ENCODE measurements around the gene CPZ. TPM values are rescaled to one million over a fixed set of nuclear protein-coding genes. Genes with fewer than 3 reads are reported as not detected.

CPZ gene
- total RNA-seq, 1 experiment from 2014 or later: 26.9 TPM

DNA sequence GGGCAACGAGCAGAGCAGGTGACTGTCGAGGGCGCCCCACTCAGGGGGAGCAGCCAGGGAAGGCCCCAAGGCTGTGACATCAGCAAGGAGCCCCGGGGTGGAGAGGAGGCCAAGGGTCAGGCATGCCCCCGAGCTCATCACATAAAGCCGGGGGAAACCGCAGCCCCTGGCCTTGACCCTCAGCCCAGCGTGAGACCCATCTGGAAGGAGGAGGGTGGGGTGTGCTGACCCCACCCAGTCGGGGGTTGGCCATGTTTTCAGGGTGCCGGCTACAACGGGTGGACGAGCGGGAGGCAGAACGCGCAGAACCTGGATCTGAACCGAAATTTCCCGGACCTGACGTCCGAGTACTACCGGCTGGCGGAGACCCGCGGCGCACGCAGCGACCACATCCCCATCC lies 13.9 kb downstream of the CPZ start (continued):
- TF ChIP-seq ELF4 (CRISPR knock-in tag; IDR thresholded peaks at IDR 0.05; ENCODE audit: low read depth): no peak
- no peak for TF ChIP-seq ERG (CRISPR knock-in tag; IDR thresholded peaks at IDR 0.05)
- no peak for TF ChIP-seq ZNF416 (CRISPR knock-in tag; IDR thresholded peaks at IDR 0.05)
- no peak for TF ChIP-seq CBFB (CRISPR knock-in tag; IDR thresholded peaks at IDR 0.05; ENCODE audit: low read depth)
- TF ChIP-seq, protein P1, sequence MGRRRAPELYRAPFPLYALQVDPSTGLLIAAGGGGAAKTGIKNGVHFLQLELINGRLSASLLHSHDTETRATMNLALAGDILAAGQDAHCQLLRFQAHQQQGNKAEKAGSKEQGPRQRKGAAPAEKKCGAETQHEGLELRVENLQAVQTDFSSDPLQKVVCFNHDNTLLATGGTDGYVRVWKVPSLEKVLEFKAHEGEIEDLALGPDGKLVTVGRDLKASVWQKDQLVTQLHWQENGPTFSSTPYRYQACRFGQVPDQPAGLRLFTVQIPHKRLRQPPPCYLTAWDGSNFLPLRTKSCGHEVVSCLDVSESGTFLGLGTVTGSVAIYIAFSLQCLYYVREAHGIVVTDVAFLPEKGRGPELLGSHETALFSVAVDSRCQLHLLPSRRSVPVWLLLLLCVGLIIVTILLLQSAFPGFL (CRISPR knock-in tag; IDR thresholded peaks at IDR 0.05; ENCODE audit: borderline replicate concordance): no peak
- TF ChIP-seq USF1 (CRISPR knock-in tag; IDR thresholded peaks at IDR 0.05): no peak

DNA sequence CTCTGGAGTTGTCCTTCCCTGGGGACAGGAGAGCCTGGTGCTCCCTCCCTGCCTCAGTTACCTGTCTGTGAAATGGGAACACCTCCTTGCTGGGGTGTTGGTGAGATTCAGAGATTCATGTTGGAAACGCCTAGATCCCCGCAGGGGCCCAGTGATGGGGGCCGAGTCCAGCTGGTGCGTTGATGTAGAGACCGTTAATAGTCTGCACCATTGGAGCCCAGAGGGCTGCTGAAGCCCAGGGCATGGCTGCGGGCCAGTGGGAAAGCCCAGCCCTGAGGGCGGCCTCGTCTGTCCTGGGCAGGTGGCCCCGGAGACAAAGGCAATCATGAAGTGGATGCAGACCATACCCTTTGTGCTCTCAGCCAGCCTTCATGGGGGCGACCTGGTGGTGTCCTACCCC lies 14.4 kb downstream of the CPZ start:
- H3K4me1 Mint-ChIP-seq: no peaks in the 10 kb centered on the region
- H3K36me3 Mint-ChIP-seq: peaks cover 3% of the 10 kb centered on the region; the same call in 1 of the 2 replicates
- no peak for DNase-seq (ENCODE audit: low spot score)
- H3K27me3 Mint-ChIP-seq (ENCODE audit: low read depth): peaks cover 3% of the 10 kb centered on the region; the same call in 1 of the 2 replicates
- CTCF ChIA-PET: interaction anchor here (0.5 to 2.8 kb wide), 102 partner anchors 9 to 1098 kb away, joined by 3 to 45 read pairs (median 4); partner anchors contain the start of genes CPZ, GPR78 and HTRA3
- no peak overlapping the region for H3K4me3 Mint-ChIP-seq
- no peak overlapping the region for H3K27ac Mint-ChIP-seq
- POLR2A ChIA-PET: interaction anchor here (1.0 kb wide), 1 partner anchor 14 kb away, joined by 3 read pairs; the partner anchor contains the start of gene CPZ
- no peaks in the 10 kb centered on the region for H3K9me3 Mint-ChIP-seq
- TF ChIP-seq, protein P2, sequence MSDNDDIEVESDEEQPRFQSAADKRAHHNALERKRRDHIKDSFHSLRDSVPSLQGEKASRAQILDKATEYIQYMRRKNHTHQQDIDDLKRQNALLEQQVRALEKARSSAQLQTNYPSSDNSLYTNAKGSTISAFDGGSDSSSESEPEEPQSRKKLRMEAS (CRISPR knock-in tag; IDR thresholded peaks at IDR 0.05): no peak
- TF ChIP-seq ZNF317 (CRISPR knock-in tag; IDR thresholded peaks at IDR 0.05; ENCODE audit: borderline replicate concordance, low read depth): no peak
- no peak for TF ChIP-seq ZNF671 (CRISPR knock-in tag; IDR thresholded peaks at IDR 0.05)
- no peak for TF ChIP-seq NR2C2 (CRISPR knock-in tag; IDR thresholded peaks at IDR 0.05)
- no peak for TF ChIP-seq EMX1 (CRISPR knock-in tag; IDR thresholded peaks at IDR 0.05)
- no peak for TF ChIP-seq HMGA2 (CRISPR knock-in tag; IDR thresholded peaks at IDR 0.05)
- ATAC-seq: 0 out of 2 replicates have a peak, but pooled peaks have one; percentile 4

DNA sequence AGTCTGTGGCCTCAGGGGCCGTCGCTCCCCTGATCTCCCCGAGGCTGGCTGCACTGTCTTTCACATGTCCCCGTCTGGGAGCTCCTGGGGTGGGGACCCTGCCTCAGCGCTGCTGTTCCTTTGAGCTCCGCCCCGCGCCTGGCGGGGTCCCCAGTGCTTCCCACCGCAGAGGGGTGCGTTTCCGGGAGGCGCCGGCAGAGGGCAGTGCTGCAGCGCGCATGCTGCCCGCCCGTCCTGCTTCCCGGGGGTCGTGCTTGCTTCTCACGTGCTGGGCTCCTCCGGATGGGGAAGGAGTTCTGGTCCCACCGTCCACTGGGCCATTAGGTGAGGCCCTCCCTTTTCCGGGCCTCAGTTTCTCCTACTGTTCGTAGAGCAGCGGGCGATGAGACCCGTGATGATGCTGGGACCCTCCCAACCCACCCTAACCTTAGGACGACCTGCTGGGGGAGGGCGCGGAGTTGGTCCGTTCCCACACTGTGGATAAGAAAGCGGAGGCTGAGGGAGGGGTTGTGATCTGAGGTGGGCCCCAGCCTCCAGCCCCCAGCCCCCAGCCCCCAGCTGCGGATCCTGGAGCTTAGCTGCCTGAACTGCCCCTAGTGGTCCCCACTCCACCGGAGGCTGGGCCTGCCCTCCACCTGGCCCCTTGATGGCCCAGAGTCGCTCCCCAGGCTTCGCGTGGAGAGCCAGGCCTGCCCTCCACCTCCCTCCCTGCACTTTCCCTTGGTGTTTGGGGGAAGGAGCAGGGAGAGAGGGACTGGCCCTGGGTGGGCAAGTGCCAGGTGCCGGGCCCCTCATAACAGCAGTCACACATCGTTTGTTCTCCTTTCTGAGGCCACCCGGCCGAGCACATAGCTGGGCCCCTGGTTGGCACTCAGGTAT lies 15.3 kb downstream of the CPZ start:
- TF ChIP-seq, protein P3, sequence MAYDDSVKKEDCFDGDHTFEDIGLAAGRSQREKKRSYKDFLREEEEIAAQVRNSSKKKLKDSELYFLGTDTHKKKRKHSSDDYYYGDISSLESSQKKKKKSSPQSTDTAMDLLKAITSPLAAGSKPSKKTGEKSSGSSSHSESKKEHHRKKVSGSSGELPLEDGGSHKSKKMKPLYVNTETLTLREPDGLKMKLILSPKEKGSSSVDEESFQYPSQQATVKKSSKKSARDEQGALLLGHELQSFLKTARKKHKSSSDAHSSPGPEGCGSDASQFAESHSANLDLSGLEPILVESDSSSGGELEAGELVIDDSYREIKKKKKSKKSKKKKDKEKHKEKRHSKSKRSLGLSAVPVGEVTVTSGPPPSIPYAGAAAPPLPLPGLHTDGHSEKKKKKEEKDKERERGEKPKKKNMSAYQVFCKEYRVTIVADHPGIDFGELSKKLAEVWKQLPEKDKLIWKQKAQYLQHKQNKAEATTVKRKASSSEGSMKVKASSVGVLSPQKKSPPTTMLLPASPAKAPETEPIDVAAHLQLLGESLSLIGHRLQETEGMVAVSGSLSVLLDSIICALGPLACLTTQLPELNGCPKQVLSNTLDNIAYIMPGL (CRISPR knock-in tag; IDR thresholded peaks at IDR 0.05): peak; percentile 51; the same call in 1 of the 2 replicates
- TF ChIP-seq FOXP1 (CRISPR knock-in tag; IDR thresholded peaks at IDR 0.05; ENCODE audit: borderline replicate concordance) (no peak), ZNF423 (CRISPR knock-in tag; IDR thresholded peaks at IDR 0.05) (peak; percentile 50), CTCF (IDR thresholded peaks at IDR 0.05) (peak; percentile 98)
- TF ChIP-seq, protein P2 (CRISPR knock-in tag; IDR thresholded peaks at IDR 0.05): peak; percentile 74
- Mint-ChIP-seq H3K36me3 (peaks cover 3% of the 10 kb centered on the region; the same call in 1 of the 2 replicates), H3K27ac (no peak overlapping the region), H3K9me3 (no peaks in the 10 kb centered on the region), H3K27me3 (ENCODE audit: low read depth) (peaks cover 3% of the 10 kb centered on the region; the same call in 1 of the 2 replicates), H3K4me3 (no peak overlapping the region), H3K4me1 (no peaks in the 10 kb centered on the region)
- ChIA-PET POLR2A (interaction anchor here (1.0 kb wide), 1 partner anchor 15 kb away, joined by 3 read pairs; the partner anchor contains the start of gene CPZ), CTCF (interaction anchor here (0.5 to 2.8 kb wide), 106 partner anchors 10 to 1097 kb away, joined by 3 to 45 read pairs (median 4); partner anchors contain the start of genes CPZ, GPR78 and HTRA3)
- DNase-seq (ENCODE audit: low spot score): peak; percentile 89
- peak; percentile 88 for ATAC-seq
